Measurements from ENCODE around the gene COA3.

Gene COA3

GRCh38 chr17:42798383-42799380 is at the start of gene COA3, which contains the start of gene CNTD1:
TSS of gene COA3 (minus strand) at chr17:42798704. CDS start at chr17:42798681, 23 bp downstream.
TSS of gene CNTD1 (plus strand) at chr17:42798861. CDS start at chr17:42799068, 207 bp downstream.
- DNase-seq = peak; percentile 92

GRCh38 chr17:42848093-42848492 is 49.6 kb upstream of the COA3 start:
- DNase-seq = no peak

- no peak for DNase-seq
Measured at GRCh38 chr17:42846594-42847280, 48.2 kb upstream of the COA3 start.

- DNase-seq = peak; percentile 75
Measured at GRCh38 chr17:42845918-42846593, 47.6 kb upstream of the COA3 start.

GRCh38 chr17:42845556-42845917 is 47.0 kb upstream of the COA3 start:
- DNase-seq = no peak

DNA sequence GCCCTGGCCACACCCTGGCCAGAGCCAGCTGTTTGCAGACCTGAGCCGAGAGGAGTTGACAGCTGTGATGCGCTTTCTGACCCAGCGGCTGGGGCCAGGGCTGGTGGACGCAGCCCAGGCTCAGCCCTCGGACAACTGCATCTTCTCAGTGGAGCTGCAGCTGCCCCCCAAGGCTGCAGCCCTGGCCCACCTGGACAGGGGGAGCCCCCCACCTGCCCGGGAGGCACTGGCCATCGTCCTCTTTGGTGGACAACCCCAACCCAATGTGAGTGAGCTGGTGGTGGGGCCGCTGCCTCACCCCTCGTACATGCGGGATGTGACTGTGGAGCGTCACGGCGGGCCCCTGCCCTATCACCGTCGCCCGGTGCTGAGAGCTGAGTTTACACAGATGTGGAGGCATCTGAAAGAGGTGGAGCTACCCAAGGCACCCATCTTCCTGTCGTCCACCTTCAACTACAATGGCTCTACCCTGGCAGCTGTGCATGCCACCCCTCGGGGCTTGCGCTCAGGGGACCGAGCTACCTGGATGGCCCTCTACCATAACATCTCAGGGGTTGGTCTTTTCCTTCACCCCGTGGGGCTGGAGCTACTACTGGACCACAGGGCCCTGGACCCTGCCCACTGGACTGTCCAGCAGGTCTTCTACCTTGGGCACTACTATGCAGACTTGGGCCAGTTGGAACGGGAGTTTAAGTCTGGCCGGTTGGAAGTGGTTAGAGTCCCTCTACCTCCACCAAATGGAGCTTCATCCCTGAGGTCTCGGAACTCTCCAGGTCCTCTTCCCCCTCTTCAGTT is 46.5 kb upstream of the COA3 start:
- DNase-seq = no peak

DNA sequence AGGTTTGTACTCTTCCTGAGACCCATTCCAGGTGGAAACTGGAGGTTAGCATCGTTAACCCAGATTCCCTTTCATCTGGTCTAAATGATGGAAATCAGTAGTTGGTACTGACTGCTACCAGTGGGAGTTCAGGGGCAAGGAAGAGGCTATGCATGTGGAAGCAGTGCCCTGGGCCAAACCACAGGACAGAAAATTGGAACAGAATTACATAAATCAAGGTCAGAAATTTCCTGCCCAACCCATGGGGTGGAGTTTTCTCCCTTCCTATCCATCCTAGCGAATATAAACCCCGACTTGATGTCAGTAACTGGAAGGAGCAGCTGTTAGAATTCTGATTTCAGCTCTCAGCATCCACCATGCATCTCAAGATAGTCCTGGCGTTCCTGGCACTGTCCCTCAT is 45.8 kb upstream of the COA3 start, which contains the start of gene AOC2:
Gene AOC2, plus strand, starts transcription at position 310 of the 400 bp plus-strand sequence. Its CDS starts 47 bp downstream, at position 357.
- DNase-seq = no peak

GRCh38 chr17:42843358-42843934 is 44.9 kb upstream of the COA3 start:
- peak; percentile 13 for DNase-seq

- DNase-seq = no peak
Measured at GRCh38 chr17:42841975-42842685, 43.6 kb upstream of the COA3 start.

DNA sequence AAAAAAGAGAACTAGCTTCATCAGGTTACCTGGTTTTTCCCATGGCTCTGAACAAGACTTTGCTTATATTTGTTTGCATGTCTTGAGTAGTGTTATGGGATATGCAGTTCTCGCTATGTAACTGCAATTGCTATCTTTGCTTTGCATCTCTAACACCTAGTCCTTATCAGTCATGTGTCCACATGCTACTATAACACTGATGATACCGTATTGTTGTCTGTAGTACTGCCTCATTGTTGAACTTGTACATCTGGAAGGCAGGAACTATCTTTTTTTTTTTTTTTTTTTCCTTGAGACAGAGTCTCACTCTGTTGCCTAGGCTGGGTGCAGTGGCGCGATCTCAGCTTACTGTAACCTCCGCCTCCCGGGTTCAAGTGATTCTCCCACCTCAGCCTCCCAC is 37.2 kb upstream of the COA3 start:
- no peak for DNase-seq

GRCh38 chr17:42833767-42834422 is 35.4 kb upstream of the COA3 start:
- no peak for DNase-seq

DNA sequence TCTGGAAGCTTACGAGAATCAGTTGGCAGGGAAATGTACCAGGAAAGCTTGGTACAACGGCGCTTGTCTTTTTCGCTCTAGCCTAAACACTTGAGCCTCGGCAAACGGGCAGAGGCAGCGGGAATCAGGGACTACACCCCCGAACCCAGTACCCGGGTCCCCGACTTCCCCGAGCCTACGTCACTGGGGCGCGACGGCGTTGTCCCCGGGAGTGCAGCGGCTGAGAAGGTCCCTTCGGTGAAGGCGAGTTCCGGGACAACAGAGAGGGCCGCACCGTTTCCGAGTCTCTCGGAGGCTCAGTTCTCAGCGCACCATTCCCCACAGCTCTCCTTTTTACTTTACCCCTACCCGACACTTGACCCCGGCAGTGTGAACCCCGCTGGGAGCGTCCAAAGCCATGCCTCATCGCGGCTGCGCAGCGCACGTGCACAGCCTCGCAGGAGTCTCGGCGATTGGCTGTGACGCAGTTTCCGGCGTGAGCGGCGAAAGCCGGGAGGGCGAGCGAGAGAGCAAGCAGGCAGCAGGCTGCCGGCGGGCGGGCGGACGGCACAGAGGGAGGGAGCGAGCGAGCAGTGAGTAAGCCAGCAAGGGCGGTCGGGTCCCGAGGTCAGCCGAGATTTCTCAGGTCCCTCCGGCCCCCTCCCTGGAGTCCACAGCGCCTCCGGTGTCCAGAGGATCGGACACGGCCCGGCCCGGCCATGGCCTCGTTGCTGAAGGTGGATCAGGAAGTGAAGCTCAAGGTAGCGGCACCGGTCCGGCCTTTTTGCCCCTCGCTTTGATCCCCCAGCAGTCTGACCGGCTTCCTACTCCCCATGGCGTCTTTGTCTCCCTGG is 34.6 kb upstream of the COA3 start, which contains the start of gene PSME3:
Gene PSME3, plus strand, starts transcription at position 464 of the 833 bp plus-strand sequence. Its CDS starts 235 bp downstream, at position 699.
- peak; percentile 94 for DNase-seq

DNA sequence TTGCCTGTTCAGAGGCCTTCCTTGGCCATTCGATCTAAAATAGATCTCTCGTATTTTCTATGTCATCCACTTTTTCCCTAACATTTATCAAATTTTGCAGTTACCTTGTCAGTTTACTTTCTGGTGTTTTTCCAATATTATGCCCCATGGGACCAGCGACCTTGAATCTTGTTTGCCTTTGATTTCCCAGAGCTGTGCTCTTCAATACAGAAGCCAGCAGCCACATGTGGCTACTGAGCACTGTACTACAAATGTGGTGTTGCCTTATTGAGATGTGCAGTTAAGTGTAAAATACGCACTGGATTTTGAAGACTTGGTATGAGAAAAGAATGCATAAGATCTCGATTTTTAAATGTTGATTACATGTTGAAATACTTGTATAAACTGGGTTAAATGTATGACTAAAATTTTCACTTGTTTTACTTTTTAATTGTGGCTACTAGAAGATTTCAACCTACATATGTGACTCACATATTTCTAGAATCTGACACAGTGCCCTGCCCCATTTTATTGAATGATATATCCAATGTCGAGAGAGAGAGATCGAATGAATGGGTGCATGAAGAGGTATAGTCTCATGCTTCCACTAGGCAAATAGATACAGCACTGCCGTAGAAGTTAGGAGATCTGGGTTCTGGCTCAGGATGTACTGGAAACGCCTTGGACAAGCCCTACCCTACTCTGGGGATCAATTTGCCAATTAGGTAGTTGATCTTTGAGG is 33.9 kb upstream of the COA3 start:
- DNase-seq = no peak

DNA sequence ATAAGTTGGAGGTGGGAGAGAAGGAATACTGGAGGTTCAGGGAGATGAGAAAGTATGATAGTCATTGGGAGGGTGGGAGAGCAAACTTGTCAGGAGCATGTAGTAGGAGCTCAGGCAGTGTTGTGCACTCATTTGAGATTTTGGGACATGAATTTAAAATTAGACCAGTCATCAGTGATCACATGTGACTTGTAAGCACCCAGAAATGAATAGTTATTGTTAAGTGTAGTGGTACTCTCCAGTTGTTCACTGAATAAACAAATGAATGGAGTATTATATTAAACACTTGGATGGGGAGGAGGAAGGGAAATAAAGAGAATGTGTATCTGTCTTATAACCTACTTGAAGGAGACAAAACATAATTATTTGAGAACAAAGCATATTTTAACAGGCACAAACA is 32.5 kb upstream of the COA3 start:
- no peak for DNase-seq

DNA sequence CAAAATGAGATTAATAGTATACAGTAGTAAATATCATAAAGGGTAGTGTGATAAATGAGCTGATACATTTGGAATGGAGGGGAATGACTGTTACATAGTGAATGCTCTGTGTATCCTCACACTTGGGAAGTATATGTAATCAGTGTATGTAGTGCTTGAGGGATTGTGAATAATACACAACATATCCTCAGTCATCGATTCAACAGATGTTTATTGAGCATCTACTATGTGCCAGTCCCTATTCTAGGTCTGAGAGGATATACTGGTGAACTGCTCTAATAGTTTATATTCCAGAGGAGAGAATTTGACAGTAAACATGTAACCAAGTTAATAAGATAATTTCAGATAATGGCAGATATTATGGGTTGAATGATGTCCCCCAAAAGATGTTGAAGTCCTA is 29.0 kb upstream of the COA3 start:
- no peak for DNase-seq

GRCh38 chr17:42821176-42821575 is 22.7 kb upstream of the COA3 start:
- DNase-seq = no peak

DNA sequence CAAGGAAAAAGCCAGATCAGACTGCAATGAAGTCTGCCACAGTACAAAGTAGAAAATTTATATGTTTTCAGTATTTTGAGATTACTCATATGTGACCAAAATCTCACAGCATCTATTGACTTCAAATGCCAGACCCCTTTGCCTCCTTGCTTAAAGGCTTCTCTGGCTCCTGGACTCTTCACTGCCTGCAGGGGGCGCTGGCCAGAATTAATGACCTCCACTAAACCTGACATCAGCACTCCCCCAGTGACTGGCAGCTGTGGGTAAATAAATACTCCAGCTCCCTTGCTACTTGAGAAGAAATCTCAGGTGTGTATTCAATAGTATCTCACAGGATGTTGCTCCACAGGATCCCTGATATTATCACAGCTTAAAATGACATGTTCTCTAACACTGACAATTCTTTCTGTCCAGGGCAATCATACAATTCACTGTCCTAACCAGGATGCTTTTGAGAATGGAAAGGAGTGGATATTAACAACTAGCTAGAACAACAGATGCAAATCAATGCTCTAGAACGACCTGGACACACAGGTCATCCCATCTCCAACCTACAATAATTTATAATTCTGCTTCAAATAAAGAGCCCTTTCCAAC is 21.5 kb upstream of the COA3 start:
- DNase-seq = peak; percentile 76

DNA sequence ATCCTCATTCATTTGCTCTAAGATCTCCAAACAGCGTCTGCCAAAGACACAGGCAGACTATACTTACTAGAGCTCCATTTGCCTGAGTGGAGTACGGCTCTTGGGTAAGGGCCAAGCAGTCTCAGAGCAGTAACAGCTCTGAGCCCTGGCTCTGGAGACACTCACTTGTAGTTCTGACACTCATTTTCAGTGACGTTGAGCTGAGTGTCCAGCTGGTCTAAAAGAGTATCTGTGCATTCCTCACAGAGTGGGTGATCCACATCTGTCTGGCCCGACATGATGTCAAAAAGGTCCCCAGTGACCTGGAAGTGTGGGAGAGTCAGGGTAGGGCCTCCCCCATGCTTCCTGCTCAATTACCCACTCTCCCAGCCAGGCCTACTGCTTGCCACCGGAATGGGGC is 19.9 kb upstream of the COA3 start:
- no peak for DNase-seq
